GM12878 (cell line): Measurements from ENCODE around the gene C5. TPM values are rescaled to one million over a fixed set of nuclear protein-coding genes. Genes with fewer than 3 reads are reported as not detected.

Experiments
- ATAC-seq: fragments of 200-7000 bp; cut with Tn5 transposase; 3 replicates; pipeline ENCODE4 v1.9.1; 2020; ENCODE audit warnings: mild to moderate bottlenecking, moderate library complexity
- BruUV-seq: library from RNA; stranded (reverse); fragments of 400-500 nt; replicated peaks from 2 replicates; lab custom pipeline; 2021; lab: Mats Ljungman, UMichigan
- CTCF ChIA-PET: fragments of 300-600 bp; sonication (Branson Sonifier 250); formaldehyde crosslinking; extraction: SDS; loops from one replicate; lab custom pipeline; 2021; ENCODE audit warnings: inconsistent platforms; lab: Yijun Ruan, JAX
- POLR2A ChIA-PET: fragments of 350-600 bp; formaldehyde crosslinking; extraction: SDS; loops from one replicate; lab custom pipeline; 2021; ENCODE audit warnings: inconsistent platforms; lab: Charles Lee
- RAD21 ChIA-PET: fragments of 300-600 bp; sonication (Branson Sonifier 250); formaldehyde crosslinking; loops from one replicate; lab custom pipeline; 2023; ENCODE audit warnings: antibody characterized with exemption; ENCODE audit not compliant: unreplicated experiment; lab: Charles Lee
- SMC1A ChIA-PET: fragments of 300-600 bp; sonication (Branson Sonifier 250); formaldehyde crosslinking; loops from one replicate; lab custom pipeline; 2023; ENCODE audit not compliant: unreplicated experiment, uncharacterized antibody; lab: Charles Lee
- DNase-seq: peaks from one replicate; pipeline ENCODE4 v3.0.0-alpha.2; 2011; ENCODE audit warnings: low read depth, low spot score
- FAIRE-seq: peaks from 3 replicates; lab custom pipeline; 2011; peaks lifted over from hg19 to GRCh38; lab: Jason Lieb, UNC
- H2AFZ ChIP-seq: 2 replicates; pipeline ENCODE4 v1.6.0; 2011; ENCODE audit warnings: low read depth, low read length, control low read depth; ENCODE audit not compliant: control insufficient read depth
- H3K27ac ChIP-seq: 2 replicates; pipeline ENCODE4 v1.5.1; 2011; ENCODE audit warnings: control low read depth; ENCODE audit not compliant: control insufficient read depth, insufficient read depth
- H3K27me3 ChIP-seq, 2 experiments: replicated peaks in 1 of 2; 2 replicates each; pipeline versions ENCODE4 v1.6.0 to v1.6.1; 2011; ENCODE audit warnings: low read length in 1 of 2; ENCODE audit not compliant: control insufficient read depth in 2 of 2, insufficient read depth in 2 of 2
- H3K36me3 ChIP-seq, 2 experiments: 2 replicates each; pipeline ENCODE4 v1.5.1; 2011; ENCODE audit warnings: low read length in 1 of 2; ENCODE audit not compliant: control insufficient read depth in 2 of 2, insufficient read depth in 2 of 2
- H3K4me1 ChIP-seq: 2 replicates; pipeline ENCODE4 v1.6.1; 2011; ENCODE audit warnings: mild to moderate bottlenecking, low read length, moderate library complexity, mixed read lengths; ENCODE audit not compliant: control insufficient read depth, insufficient read depth
- H3K4me2 ChIP-seq: 2 replicates; pipeline ENCODE4 v1.6.0; 2011; ENCODE audit warnings: control low read depth; ENCODE audit not compliant: control insufficient read depth, insufficient read depth
- H3K4me3 ChIP-seq: fragments of 200-600 bp; sonication (generic); 2 replicates; pipeline ENCODE4 v1.5.1; 2016
- H3K79me2 ChIP-seq: 2 replicates; pipeline ENCODE4 v1.6.0; 2011; ENCODE audit warnings: low read length; ENCODE audit not compliant: control insufficient read depth, insufficient read depth
- H3K9ac ChIP-seq: 2 replicates; pipeline ENCODE4 v1.8.0; 2011; ENCODE audit warnings: low read length, control low read depth, mixed read lengths; ENCODE audit not compliant: control insufficient read depth, insufficient read depth
- H3K9me3 ChIP-seq: replicated peaks from 3 replicates; pipeline ENCODE4 v1.5.1; 2011; ENCODE audit warnings: mild to moderate bottlenecking, low read length; ENCODE audit not compliant: control insufficient read depth, insufficient read depth
- H4K20me1 ChIP-seq: 2 replicates; pipeline ENCODE4 v1.6.0; 2011; ENCODE audit not compliant: control insufficient read depth, insufficient read depth
- BRCA1 ChIP-seq: IDR thresholded peaks from 2 replicates; pipeline ENCODE4 v1.6.1; 2011; ENCODE audit warnings: low read depth, low read length, improper control_type of control experiment
- ETV6 ChIP-seq, 2 experiments: fragments of 450-650 bp in 1 of 2; IDR thresholded peaks in 1 of 2; conservative IDR thresholded peaks in 1 of 2; 2 replicates each; pipeline ENCODE4 v1.6.1; 2014; ENCODE audit warnings: antibody characterized with exemption in 1 of 2, borderline replicate concordance in 1 of 2, low read depth in 1 of 2, mild to moderate bottlenecking in 1 of 2, moderate library complexity in 1 of 2
- POU2F2 ChIP-seq: IDR thresholded peaks from 3 replicates; pipeline ENCODE4 v1.6.1; 2011; ENCODE audit warnings: low read depth, mild to moderate bottlenecking, low read length, borderline replicate concordance
- RUNX3 ChIP-seq: IDR thresholded peaks from 2 replicates; pipeline ENCODE4 v1.6.1; 2012; ENCODE audit warnings: low read length, inconsistent platforms
- WGBS: methylation state at CpG from one replicate; pipeline ENCODE4 v1.1.6; 2016; ENCODE audit warnings: low lambda C conversion rate; ENCODE audit not compliant: insufficient replicate concordance, insufficient coverage; ENCODE audit errors: missing lambda C conversion rate; 5-methylcytosine and 5-hydroxymethylcytosine counted together
- in situ Hi-C: fragments of 300-500 bp; cut with MboI; formaldehyde crosslinking; loops from 9 replicates; pipeline ENCODE4 v1.14.3; 2018; ENCODE audit warnings: mixed read lengths
- intact Hi-C: fragments of 100-400 bp; cut with micrococcal nuclease; formaldehyde crosslinking; loops from one replicate; pipeline ENCODE4 v1.14.2; 2022; ENCODE audit not compliant: unreplicated experiment
- polyA plus RNA-seq, 11 experiments: library from polyadenylated mRNA; depleted of rRNA in 4 of 11; unstranded in 6 of 11; stranded (reverse) in 5 of 11; fragments of >200 nt; fragmentation: Nextera tagmentation in 4 of 11; fragmentation: Illumina TruSeq in 1 of 11; extraction: Ambion mirVana in 4 of 11; extraction: Trizol in 1 of 11; gene quantifications; 1 replicate in 1 of 11; 2 replicates in 10 of 11; pipeline versions ENCODE4 v1.2.1 to v1.2.3, GENCODE V29; 2011 to 2016; ENCODE audit warnings: inconsistent platforms in 2 of 11, missing spikeins in 2 of 11, low read depth in 1 of 11
- total RNA-seq, 4 experiments: library from RNA; depleted of rRNA in 3 of 4; stranded (reverse); fragments of >200 nt in 3 of 4; fragmentation: Illumina TruSeq in 1 of 4; extraction: Trizol in 1 of 4; gene quantifications; 2 replicates each; pipeline versions ENCODE4 v1.2.1 to v1.2.3, GENCODE V29; 2013 to 2021
- TF ChIP-seq, protein P1 (sequence below): IDR thresholded peaks from 2 replicates; pipeline ENCODE4 v1.6.1; 2012; ENCODE audit warnings: low read depth, low read length, improper control_type of control experiment

The C5 gene
- total and polyA plus RNA-seq, 10 of the 15 experiments (the other 5 are each of a cell fraction or from before 2014, with no cell fraction given) = 0.39 to 2.2 (median 1.2) TPM

DNA sequence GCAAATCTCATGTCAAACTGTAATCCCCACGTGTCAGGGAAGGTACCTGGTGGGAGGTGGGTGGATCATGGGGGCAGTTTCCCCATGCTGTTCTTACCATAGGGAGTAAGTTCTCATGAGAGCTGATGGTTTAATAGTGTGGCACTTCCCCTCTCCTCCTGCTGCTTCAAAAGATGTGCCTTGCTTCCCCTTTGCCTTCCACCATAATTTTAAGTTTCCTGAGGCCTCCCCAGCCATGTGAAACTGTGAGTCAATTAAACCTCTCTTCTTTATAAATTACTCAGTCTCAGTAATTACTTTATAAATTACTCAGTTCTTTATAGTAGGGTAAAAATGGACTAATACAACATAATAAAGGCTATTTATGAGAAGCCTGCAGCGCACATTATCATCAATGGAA lies 17.6 kb upstream of the C5 start:
- FAIRE-seq (no peak), DNase-seq (no peak), ATAC-seq (no peak)
- H3K4me3 ChIP-seq = no peak overlapping the region
- no peak overlapping the region for H3K27ac ChIP-seq
- H4K20me1 ChIP-seq = no peaks in the 10 kb centered on the region
- ChIA-PET CTCF (interaction anchor here (0.7 to 6.4 kb wide), 4 partner anchors 7 to 198 kb away, joined by 3 to 78 read pairs (median 4); no protein-coding TSS in a partner anchor), POLR2A (interaction anchor here (1.3 kb wide), 1 partner anchor 10 kb away, joined by 3 read pairs; no protein-coding TSS in a partner anchor), SMC1A (interaction anchor here (0.7 kb wide), 1 partner anchor 32 kb away, joined by 3 read pairs; no protein-coding TSS in a partner anchor), RAD21 (interaction anchor here (1.0 kb wide), 1 partner anchor 82 kb away, joined by 3 read pairs; no protein-coding TSS in a partner anchor)
- no TSS peak for BruUV-seq
- in situ Hi-C loops = loop anchor here (5.0 kb wide), 1 partner anchor 315 kb away; no protein-coding TSS in a partner anchor
- no peak for TF ChIP-seq RUNX3
- no peak overlapping the region for H3K4me2 ChIP-seq
- no peak overlapping the region for H3K9ac ChIP-seq
- WGBS = 31% methylated on average over 2 of the region's 2 CpGs
- no peaks in the 10 kb centered on the region; the same call in 1 of the 3 replicates for H3K9me3 ChIP-seq
- peaks cover 11% of the 10 kb centered on the region for H3K4me1 ChIP-seq
- no peaks in the 10 kb centered on the region for H3K79me2 ChIP-seq
- no peaks in the 10 kb centered on the region for H3K27me3 ChIP-seq
- no peak overlapping the region for H2AFZ ChIP-seq
- no peaks in the 10 kb centered on the region for H3K36me3 ChIP-seq
- intact Hi-C loops = no loop called here

DNA sequence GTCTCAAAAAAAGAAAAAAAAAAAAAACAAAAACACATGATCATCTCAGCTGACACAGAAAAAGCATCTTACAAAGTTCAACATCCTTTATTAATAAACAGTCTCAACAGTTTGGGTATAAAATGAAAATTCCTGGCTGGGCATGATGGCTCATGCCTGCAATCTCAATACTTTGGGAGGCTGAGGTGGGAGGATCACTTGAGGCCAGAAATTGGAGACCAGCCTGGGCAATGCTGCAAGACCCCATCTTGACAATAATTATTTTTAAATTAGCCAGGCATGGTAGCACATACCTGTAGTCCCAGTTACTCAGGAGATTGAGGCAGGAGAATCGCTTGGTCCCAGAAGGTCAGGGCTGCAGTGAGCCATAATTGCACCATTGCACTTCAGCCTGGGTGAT lies 16.8 kb upstream of the C5 start:
- Histone ChIP-seq H3K27ac (no peak overlapping the region), H3K4me3 (no peak overlapping the region), H4K20me1 (no peaks in the 10 kb centered on the region), H3K4me1 (peaks cover 6% of the 10 kb centered on the region), H3K79me2 (no peaks in the 10 kb centered on the region), H3K4me2 (no peak overlapping the region), H3K36me3 (no peaks in the 10 kb centered on the region), H3K9me3 (no peaks in the 10 kb centered on the region; the same call in 1 of the 3 replicates), H3K9ac (no peak overlapping the region), H2AFZ (no peak overlapping the region), H3K27me3 (no peaks in the 10 kb centered on the region)
- ChIA-PET CTCF (interaction anchor here (0.7 to 3.7 kb wide), 5 partner anchors 11 to 311 kb away, joined by 3 to 27 read pairs (median 3); no protein-coding TSS in a partner anchor), SMC1A (no interaction called here), RAD21 (no interaction called here), POLR2A (interaction anchor here (0.7 to 0.9 kb wide), 2 partner anchors 9 to 11 kb away, joined by 3 read pairs; no protein-coding TSS in a partner anchor)
- FAIRE-seq = no peak
- no TSS peak for BruUV-seq
- DNase-seq = no peak
- in situ Hi-C loops (loop anchor here (5.0 kb wide), 1 partner anchor 315 kb away; no protein-coding TSS in a partner anchor), intact Hi-C loops (no loop called here)
- TF ChIP-seq, protein P1, sequence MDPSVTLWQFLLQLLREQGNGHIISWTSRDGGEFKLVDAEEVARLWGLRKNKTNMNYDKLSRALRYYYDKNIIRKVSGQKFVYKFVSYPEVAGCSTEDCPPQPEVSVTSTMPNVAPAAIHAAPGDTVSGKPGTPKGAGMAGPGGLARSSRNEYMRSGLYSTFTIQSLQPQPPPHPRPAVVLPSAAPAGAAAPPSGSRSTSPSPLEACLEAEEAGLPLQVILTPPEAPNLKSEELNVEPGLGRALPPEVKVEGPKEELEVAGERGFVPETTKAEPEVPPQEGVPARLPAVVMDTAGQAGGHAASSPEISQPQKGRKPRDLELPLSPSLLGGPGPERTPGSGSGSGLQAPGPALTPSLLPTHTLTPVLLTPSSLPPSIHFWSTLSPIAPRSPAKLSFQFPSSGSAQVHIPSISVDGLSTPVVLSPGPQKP = no peak
- no peak for TF ChIP-seq ETV6 (conservative IDR thresholded peaks at IDR 0.05 in 1 of 2, IDR thresholded peaks at IDR 0.05 in 1 of 2; ENCODE audit: borderline replicate concordance in 1 of 2, low read depth in 1 of 2)
- no peak for TF ChIP-seq POU2F2
- no peak for TF ChIP-seq BRCA1
- WGBS = 96% methylated on average over 1 of the region's 1 CpG
- no peak for ATAC-seq
